Immature natural killer cell (primary cell): Measurements from ENCODE around the gene CRIP1. TPM values are rescaled to one million over a fixed set of nuclear protein-coding genes. Genes with fewer than 3 reads are reported as not detected.

Source experiments
- DNase-seq, 3 donors: peaks; one replicate each; pipeline ENCODE4 v3.0.0; 2022; ENCODE audit warnings: mixed read lengths in 1 of 3
- H3K27ac Mint-ChIP-seq, 6 donors: one replicate each; pipeline ENCODE4 v1.8.0; 2020; ENCODE audit warnings: mixed read lengths in 6 of 6, mild to moderate bottlenecking in 5 of 6, inconsistent platforms in 4 of 6, moderate library complexity in 3 of 6
- H3K27me3 Mint-ChIP-seq, 3 donors: one replicate each; pipeline ENCODE4 v1.8.0; 2020 to 2021; ENCODE audit warnings: low read depth in 3 of 3, mild to moderate bottlenecking in 3 of 3, mixed read lengths in 3 of 3, moderate library complexity in 3 of 3, inconsistent platforms in 1 of 3
- H3K36me3 Mint-ChIP-seq, 3 donors: one replicate each; pipeline ENCODE4 v1.8.0; 2020; ENCODE audit warnings: mixed read lengths in 3 of 3, inconsistent platforms in 2 of 3, mild to moderate bottlenecking in 2 of 3
- H3K4me1 Mint-ChIP-seq, 2 donors: one replicate each; pipeline ENCODE4 v1.8.0; 2020; ENCODE audit warnings: inconsistent platforms in 2 of 2, mild to moderate bottlenecking in 2 of 2, mixed read lengths in 2 of 2, moderate library complexity in 1 of 2
- H3K4me3 Mint-ChIP-seq, 5 donors: one replicate each; pipeline ENCODE4 v1.8.0; 2020; ENCODE audit warnings: mild to moderate bottlenecking in 5 of 5, mixed read lengths in 5 of 5, inconsistent platforms in 3 of 5, moderate library complexity in 3 of 5
- H3K9me3 Mint-ChIP-seq, 6 donors: one replicate each; pipeline ENCODE4 v1.8.0; 2020; ENCODE audit warnings: mild to moderate bottlenecking in 6 of 6, mixed read lengths in 6 of 6, inconsistent platforms in 4 of 6, moderate library complexity in 3 of 6
- polyA plus RNA-seq, 3 donors: library from polyadenylated mRNA; unstranded; fragments of 300-500 nt; fragmentation: Illumina TruSeq; gene quantifications; one replicate each; pipeline ENCODE4 v1.2.3, GENCODE V29; 2021

The CRIP1 gene
- polyA plus RNA-seq, 3 donors from 2014 or later = 921 to 1,915 (median 940) TPM

DNA sequence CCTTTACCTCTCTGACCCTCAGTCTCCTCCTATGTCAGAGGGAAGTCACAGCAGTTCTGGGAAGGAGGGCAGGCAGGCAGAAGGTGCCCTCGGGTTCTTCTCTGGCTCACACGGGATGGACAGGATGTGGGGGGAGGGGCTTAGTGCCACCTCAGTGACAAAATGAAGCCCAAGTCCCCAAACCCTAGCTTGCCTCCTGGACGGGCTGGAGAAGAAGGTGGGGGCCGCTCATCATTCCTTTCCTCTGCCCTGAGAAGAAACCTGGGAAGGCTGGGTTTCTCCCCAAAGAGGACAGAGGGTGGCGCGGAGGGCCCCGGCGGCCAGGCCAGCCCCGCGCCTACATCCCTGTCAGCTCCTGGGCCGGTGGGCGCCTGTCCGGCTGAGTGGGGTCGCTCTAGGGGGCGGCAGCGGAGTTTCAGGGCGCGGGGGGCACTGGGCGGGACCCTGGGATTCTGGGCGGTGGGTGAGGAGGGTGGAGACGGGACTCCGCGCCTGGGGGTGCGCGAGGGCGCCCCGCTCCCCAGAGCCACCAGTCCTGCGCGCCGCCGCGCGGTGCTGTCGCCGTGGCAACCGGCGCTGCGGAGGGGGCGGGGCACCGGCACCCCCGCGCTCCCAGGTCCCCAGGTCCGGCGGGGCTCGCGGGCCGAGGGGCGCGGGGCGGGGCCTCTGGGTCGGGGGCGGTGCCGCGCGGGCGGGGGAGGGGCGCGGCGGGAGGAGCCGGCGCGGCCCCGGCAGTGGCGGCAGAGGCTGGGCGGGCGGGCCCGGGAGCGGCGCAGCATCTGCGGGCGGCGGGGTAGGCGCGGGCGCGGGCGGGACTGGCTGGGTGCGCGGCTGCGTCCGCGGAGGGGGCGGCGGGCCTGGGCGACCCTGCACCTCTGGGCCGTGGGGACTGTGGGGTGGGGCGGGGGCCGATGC, 39.4 kb downstream of the CRIP1 start, which contains the start of gene TMEM121:
TMEM121 (plus strand) TSS at position 723 of the 915 bp plus-strand sequence. CDS start 2,252 bp downstream, outside the sequence.
- Mint-ChIP-seq H3K4me1 (peaks cover 6 to 13% of the 10 kb centered on the region in 2 donors), H3K27me3 (peaks cover 9 to 20% (median 13%) of the 10 kb centered on the region in 3 donors), H3K4me3 (peak within 1 kb of the TSS; percentile 54 to 78 (median 72)), H3K9me3 (no peaks in the 10 kb centered on the region), H3K27ac (no peak within 1 kb of the TSS), H3K36me3 (no peaks in the 10 kb centered on the region)
- peak in 1 of 3 donors; percentile 38 for DNase-seq

DNA sequence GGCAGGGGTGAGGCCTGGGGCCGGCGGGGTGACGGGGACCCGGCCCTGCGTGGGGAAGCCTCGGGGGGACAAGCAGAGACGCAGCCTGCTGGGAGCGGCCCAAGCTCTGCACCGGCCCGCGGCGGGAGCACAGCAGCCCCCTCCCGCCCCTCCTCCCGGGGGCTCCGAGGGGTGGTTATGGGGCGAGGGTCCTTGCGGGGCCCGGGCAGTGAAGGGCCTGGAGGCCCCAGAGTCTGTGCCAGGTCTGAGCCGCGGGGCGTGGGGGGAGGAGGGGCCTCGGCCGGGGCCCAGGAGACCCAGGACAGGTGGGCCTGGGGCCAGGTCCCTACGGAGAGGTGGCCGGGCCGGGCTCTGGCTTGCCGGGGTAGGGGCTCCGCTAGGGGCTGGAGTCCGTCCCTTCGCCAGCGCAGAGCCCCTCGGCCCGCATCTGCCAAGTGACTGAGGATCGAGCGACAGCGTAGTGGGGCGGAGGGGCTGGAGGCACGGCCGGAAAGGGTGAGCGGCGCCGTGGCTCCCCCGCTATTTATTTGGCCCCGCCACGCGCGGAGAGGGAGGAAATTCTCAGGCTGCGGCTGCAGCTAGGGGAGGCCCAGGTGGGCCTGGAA, 40.2 kb downstream of the CRIP1 start:
- Mint-ChIP-seq H3K4me3 (peak overlapping the region; percentile 54 to 78 (median 72)), H3K27ac (no peak overlapping the region), H3K36me3 (no peaks in the 10 kb centered on the region)

DNA sequence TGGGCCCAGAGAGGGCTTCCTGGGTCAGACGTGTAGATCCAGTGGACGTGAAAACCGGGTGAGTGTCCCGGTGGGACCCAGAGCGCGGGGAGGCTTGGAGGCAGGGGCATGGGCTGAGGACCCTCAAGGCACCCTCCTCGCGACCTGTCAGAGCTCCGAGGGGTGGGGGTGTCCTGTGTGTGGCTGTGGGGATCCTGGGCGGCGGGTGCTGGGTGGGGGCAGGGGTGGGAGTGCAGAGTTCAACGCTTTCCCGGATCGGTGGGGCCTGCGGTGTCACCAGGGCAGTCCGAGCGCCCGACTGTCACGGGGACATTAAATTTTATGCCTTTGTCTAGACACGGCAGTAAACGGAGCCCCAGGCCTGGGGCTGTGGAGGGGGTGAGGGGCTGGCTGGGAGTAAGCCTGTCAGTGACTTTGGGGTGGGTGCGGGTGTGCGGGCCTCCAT, 40.7 kb downstream of the CRIP1 start:
- no peaks in the 10 kb centered on the region for H3K36me3 Mint-ChIP-seq
- H3K4me3 Mint-ChIP-seq = peak overlapping the region; percentile 54 to 78 (median 72)
- no peak for DNase-seq
- H3K4me1 Mint-ChIP-seq = peaks cover 6 to 13% of the 10 kb centered on the region in 2 donors
- no peaks in the 10 kb centered on the region for H3K9me3 Mint-ChIP-seq
- H3K27me3 Mint-ChIP-seq = peaks cover 9 to 13% (median 12%) of the 10 kb centered on the region in 3 donors
- peak overlapping the region in 1 of 6 donors; percentile 22 for H3K27ac Mint-ChIP-seq

More for the DNA sequence above, 40.2 kb downstream of the CRIP1 start:
- peak in 1 of 3 donors; percentile 10 for DNase-seq
- no peaks in the 10 kb centered on the region for H3K9me3 Mint-ChIP-seq
- H3K4me1 Mint-ChIP-seq = peaks cover 6 to 13% of the 10 kb centered on the region in 2 donors
- H3K27me3 Mint-ChIP-seq = peaks cover 9 to 16% (median 13%) of the 10 kb centered on the region in 3 donors

DNA sequence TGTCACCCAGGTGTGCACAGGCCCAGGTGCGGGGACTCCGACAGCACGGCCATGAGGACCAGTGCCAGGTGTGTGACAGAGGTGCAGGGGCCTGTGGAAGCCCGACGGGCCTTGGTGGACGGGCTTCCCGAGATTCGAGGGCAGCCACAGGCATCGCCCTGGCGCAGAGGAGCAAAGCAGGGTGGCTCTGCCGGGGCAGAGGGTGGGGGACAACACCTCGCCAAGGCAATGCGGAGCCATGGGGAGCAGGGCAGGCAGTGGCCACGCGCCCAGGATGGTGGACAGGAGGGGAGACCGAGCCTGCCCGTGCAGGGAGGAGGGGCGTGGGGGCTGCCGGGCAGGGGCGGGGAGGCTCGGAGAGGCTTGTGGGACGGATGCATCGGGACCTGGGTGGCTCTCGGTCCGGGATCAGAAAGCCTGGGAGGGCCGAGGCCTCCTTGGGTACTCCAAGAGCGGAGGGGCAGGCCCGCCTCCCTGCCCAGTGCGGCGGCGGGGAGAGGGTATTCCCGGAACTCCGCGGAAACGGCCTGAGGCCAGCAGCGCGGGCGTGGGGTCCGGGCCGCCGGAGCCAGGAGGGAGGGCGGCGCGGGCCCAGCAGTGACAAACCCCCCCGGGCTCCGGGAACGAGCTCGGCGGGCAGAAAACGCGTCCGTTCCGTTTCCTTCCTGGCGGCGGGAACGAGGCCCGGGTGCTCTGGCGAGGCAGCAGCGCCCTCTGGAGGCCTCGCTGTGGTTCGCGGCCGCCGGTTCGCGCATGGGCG, 41.3 kb downstream of the CRIP1 start:
- Mint-ChIP-seq H3K27me3 (peaks cover 11 to 13% (median 11%) of the 10 kb centered on the region in 3 donors), H3K9me3 (no peaks in the 10 kb centered on the region), H3K27ac (no peak overlapping the region), H3K4me3 (peak overlapping the region; percentile 42 to 74 (median 62)), H3K4me1 (peaks cover 6 to 13% of the 10 kb centered on the region in 2 donors), H3K36me3 (no peaks in the 10 kb centered on the region)
- peak; percentile 76 to 80 (median 77) for DNase-seq

DNA sequence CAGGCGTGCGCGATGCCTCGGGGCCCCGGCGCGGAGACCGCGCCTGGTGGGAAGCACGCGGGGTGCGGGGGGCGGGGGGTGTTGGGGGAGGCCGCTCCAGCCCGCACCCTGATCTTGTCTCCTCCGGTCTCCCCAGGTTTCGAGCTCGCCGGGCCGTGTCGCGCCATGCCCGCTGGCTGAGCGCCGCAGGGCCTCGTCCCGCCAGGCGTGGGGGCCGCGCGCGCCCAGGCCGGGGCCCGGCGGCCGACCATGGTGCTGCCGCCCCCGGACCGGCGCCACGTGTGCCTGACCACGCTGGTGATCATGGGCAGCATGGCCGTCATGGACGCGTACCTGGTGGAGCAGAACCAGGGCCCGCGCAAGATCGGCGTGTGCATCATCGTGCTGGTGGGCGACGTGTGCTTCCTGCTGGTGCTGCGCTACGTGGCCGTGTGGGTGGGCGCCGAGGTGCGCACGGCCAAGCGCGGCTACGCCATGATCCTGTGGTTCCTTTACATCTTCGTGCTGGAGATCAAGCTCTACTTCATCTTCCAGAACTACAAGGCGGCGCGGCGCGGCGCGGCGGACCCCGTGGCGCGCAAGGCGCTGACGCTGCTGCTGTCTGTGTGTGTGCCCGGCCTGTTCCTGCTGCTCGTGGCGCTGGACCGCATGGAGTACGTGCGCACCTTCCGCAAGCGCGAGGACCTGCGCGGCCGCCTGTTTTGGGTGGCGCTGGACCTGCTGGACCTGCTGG, 42.1 kb downstream of the CRIP1 start:
- peak overlapping the region; percentile 69 to 82 (median 74) for H3K4me3 Mint-ChIP-seq

DNA sequence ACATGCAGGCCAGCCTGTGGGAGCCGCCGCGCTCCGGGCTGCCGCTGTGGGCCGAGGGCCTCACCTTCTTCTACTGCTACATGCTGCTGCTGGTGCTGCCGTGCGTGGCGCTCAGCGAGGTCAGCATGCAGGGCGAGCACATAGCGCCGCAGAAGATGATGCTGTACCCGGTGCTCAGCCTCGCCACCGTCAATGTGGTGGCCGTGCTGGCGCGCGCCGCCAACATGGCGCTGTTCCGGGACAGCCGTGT, 42.6 kb downstream of the CRIP1 start:
- Mint-ChIP-seq H3K27ac (peak overlapping the region in 1 of 6 donors; percentile 60), H3K9me3 (no peaks in the 10 kb centered on the region), H3K4me1 (peaks cover 6 to 13% of the 10 kb centered on the region in 2 donors), H3K36me3 (no peaks in the 10 kb centered on the region), H3K4me3 (peak overlapping the region; percentile 69 to 82 (median 74)), H3K27me3 (peaks cover 6 to 13% (median 10%) of the 10 kb centered on the region in 3 donors)
- no peak for DNase-seq

More for the DNA sequence above, 42.1 kb downstream of the CRIP1 start:
- DNase-seq = no peak
- no peaks in the 10 kb centered on the region for H3K9me3 Mint-ChIP-seq
- no peaks in the 10 kb centered on the region for H3K36me3 Mint-ChIP-seq
- peak overlapping the region in 1 of 6 donors; percentile 60 for H3K27ac Mint-ChIP-seq
- peaks cover 7 to 13% (median 10%) of the 10 kb centered on the region in 3 donors for H3K27me3 Mint-ChIP-seq
- H3K4me1 Mint-ChIP-seq = peaks cover 6 to 13% of the 10 kb centered on the region in 2 donors

DNA sequence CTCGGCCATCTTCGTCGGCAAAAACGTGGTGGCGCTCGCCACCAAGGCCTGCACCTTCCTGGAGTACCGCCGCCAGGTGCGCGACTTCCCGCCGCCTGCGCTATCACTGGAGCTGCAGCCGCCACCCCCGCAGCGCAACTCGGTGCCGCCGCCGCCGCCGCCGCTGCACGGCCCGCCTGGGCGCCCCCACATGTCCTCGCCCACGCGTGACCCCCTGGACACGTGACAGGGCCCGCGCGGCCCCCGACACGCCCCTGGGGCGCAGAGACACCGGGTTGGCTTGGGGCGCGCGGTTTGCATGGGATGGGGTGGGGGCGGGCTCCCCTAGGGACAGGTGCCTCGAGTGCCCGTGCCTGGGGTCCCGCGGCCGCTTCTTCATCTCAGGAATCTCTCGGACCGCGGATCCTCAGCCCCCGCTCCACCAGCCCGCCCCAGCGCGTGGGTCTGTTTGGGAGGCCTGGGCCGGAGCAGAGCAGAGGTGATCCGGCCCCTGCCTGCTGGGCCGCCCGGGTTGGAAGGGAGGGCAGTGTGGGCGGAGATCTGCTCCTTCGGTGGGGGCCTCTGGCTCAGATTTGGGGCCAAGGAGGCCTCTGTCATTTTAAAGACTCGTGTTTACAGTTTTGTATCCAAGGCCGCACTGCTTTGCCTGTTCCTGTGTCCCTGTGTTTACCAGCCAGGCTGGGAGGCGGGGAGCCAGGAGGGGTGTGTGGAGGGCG, 43.0 kb downstream of the CRIP1 start:
- H3K27ac Mint-ChIP-seq = no peak overlapping the region
- DNase-seq = peak in 1 of 3 donors; percentile 10
- peaks cover 6 to 13% (median 7%) of the 10 kb centered on the region in 3 donors for H3K27me3 Mint-ChIP-seq
- H3K9me3 Mint-ChIP-seq = no peaks in the 10 kb centered on the region
- H3K36me3 Mint-ChIP-seq = no peaks in the 10 kb centered on the region
- peaks cover 6 to 13% of the 10 kb centered on the region in 2 donors for H3K4me1 Mint-ChIP-seq
- H3K4me3 Mint-ChIP-seq = peak overlapping the region; percentile 69 to 82 (median 74)

DNA sequence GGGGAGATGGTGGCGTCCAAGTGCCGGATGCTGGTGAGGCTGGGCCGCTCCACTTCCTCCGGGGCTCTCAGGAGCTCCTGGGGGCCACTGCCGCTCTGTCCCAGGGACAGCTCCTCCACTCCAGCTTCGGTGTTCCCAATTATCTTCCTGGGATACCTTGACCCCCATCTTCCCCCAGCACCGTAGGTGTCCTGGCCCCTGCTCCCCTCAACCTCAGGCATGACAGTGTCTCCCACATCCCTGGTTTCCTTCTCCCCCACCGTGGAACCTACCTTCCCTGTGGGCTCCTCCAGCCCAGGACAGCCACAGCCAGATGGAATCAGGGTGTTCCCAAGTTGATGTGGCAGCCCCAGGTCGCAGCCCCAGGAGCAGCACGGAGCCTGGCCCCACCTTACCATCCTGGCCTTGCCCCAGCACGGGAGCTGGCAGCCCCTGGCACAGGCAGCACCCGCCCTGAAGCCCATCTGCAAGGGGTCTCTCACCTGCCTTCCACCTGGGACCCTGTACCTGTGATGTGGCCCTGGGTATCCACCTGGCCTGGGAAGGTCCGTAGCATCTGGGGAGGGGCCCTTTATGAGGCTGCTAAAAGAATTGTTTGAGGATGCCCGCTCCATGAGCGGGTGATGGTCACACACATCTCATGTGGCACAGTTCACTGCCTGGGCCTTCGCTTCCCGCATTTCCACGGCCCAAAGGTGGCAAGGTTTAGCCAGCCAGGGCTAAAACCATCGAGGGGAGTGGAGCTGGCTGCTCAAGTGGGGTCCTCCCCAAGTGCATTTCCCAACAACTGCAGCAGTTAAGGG, 43.8 kb downstream of the CRIP1 start:
- no peaks in the 10 kb centered on the region for H3K9me3 Mint-ChIP-seq
- peak overlapping the region; percentile 29 to 57 (median 48) for H3K4me3 Mint-ChIP-seq
- no peak overlapping the region for H3K27ac Mint-ChIP-seq
- no peaks in the 10 kb centered on the region for H3K36me3 Mint-ChIP-seq
- H3K4me1 Mint-ChIP-seq = peaks cover 6 to 13% of the 10 kb centered on the region in 2 donors
- peaks cover 5 to 13% (median 6%) of the 10 kb centered on the region in 3 donors for H3K27me3 Mint-ChIP-seq
- DNase-seq = no peak

DNA sequence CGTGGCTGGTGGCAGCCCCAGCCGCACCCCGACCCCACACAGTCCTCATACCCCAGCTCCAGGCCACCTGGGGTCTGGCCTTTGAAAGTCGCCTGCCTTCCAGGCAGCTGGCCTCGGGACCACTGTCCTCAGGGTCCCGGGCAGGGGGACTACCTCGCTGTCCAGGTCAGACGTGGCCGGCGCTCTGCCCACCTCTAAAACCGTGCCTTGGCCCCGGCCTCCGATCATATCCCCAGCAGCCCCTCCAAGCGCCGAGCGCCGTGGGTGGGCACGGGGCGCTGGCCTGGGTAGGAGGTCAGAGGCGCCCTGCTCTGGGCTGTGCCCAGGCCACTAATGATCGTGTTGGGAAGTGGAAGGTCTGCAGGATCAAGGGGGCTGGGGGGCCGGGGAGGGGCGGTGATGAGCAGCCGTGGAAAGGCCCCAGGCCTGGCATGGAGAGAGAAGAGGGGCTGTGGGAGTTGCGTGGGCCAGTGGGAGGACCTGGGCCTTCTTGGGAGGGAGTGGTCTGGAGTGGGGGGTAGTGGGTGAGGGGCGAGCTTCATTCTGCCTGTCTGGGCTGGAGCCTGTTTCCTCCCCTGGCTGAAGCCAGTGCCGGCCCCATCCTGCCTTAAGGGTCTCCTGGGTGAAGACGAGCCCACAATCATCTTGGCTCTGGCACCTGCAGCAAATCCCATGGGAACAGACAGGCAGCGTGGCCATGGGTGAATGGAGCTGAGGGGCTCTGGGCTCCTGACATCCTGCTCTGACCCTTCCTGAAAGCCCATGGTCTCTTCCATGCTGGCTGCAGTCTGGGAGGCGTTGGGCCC, 44.6 kb downstream of the CRIP1 start:
- no peak for DNase-seq
- Mint-ChIP-seq H3K4me3 (no peak overlapping the region), H3K9me3 (no peaks in the 10 kb centered on the region), H3K27me3 (peaks cover 2 to 10% (median 6%) of the 10 kb centered on the region in 3 donors), H3K4me1 (peaks cover 6 to 11% of the 10 kb centered on the region in 2 donors), H3K27ac (no peak overlapping the region), H3K36me3 (no peaks in the 10 kb centered on the region)

DNA sequence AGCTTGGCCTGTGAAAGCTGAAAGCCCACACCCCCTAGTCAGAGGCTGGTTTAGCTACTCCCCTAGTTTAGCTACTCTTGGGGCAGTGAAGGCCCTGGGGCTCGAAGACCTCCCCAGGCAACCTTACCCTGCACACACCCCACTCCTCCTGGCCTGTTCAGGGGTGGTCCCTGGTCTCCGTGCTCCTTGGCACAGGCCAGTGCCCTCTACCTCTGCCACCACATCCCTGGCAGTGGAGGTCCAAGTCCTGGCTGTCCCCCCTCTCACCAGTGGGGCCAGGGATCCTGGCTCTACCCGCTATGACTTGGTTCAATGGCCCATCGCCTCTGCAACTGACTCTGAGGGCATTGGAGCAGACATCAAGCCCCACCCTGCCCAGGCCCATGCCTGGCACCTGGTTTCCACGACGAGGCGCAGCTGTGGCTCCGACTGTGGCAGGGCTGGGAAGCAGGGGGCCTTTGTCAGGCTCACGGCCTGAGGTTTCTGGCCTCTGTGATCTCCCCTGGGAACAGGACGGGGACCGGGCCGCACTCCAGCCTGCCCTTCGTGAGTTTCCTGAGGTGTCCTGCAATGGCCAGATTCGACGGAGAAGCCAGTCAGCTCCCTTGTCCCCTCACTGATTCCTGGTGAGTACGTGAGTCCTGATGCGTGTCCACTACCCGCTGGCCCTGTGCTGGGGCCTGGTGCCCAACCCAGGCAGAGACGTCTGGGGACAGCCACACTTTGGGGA, 45.4 kb downstream of the CRIP1 start:
- H3K4me1 Mint-ChIP-seq = peaks cover 6 to 10% of the 10 kb centered on the region in 2 donors
- no peak overlapping the region for H3K27ac Mint-ChIP-seq
- no peaks in the 10 kb centered on the region for H3K9me3 Mint-ChIP-seq
- peaks cover 2 to 9% (median 6%) of the 10 kb centered on the region in 3 donors for H3K27me3 Mint-ChIP-seq
- H3K36me3 Mint-ChIP-seq = no peaks in the 10 kb centered on the region
- peak overlapping the region in 1 of 5 donors; percentile 13 for H3K4me3 Mint-ChIP-seq
- DNase-seq = no peak

DNA sequence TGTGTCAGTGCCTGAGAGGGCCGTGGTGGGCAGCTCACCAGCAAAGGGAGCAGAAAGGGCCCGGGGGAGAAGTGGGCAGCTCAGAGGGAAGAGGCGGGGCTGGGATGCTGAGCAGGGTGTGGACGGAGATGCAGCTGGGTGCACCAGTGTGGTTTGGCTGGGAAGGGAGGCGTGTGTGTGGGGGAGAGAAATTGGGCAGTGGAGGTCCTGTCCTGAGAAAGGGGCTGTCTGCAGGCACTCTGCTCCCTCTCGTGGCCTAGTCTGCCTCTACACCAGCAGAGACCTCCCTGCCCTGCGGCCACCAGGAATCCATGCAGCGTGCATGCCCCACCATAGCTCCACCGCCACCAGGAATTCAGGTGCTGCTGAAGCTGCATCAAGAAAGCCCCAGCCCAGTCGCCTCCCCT, 46.1 kb downstream of the CRIP1 start:
- Mint-ChIP-seq H3K4me1 (peaks cover 4 to 6% of the 10 kb centered on the region in 2 donors), H3K4me3 (no peak overlapping the region), H3K36me3 (no peaks in the 10 kb centered on the region), H3K9me3 (no peaks in the 10 kb centered on the region), H3K27ac (no peak overlapping the region), H3K27me3 (peaks cover 2 to 7% (median 6%) of the 10 kb centered on the region in 3 donors)
- no peak for DNase-seq
